Ectodermal cell (in vitro differentiated cells): ENCODE measurements around the gene RNF25. TPM values are rescaled to one million over a fixed set of nuclear protein-coding genes. Genes with fewer than 3 reads are reported as not detected.

Experiments
- H3K27ac ChIP-seq: 2 replicates; pipeline ENCODE4 v1.7.0; 2013; ENCODE audit warnings: mild to moderate bottlenecking, low read depth, low read length; ENCODE audit not compliant: insufficient read depth, poor library complexity, severe bottlenecking
- H3K27me3 ChIP-seq: 2 replicates; pipeline ENCODE4 v1.7.0; 2013; ENCODE audit warnings: mild to moderate bottlenecking, low read length; ENCODE audit not compliant: insufficient read depth, control insufficient read depth, poor library complexity, severe bottlenecking
- H3K36me3 ChIP-seq: one replicate; pipeline ENCODE4 v1.7.0; 2013; ENCODE audit warnings: low read length; ENCODE audit not compliant: control insufficient read depth, insufficient read depth
- H3K4me1 ChIP-seq: one replicate; pipeline ENCODE4 v1.7.0; 2013; ENCODE audit warnings: low read length; ENCODE audit not compliant: control insufficient read depth, insufficient read depth
- H3K4me3 ChIP-seq: 2 replicates; pipeline ENCODE4 v1.7.0; 2013; ENCODE audit warnings: low read depth, low read length, control low read depth; ENCODE audit not compliant: insufficient read depth
- H3K9me3 ChIP-seq: 2 replicates; pipeline ENCODE4 v1.7.0; 2013; ENCODE audit warnings: mild to moderate bottlenecking, low read length, moderate library complexity; ENCODE audit not compliant: control insufficient read depth
- WGBS, 2 experiments: methylation state at CpG; one replicate each; pipeline ENCODE4 v1.1.7; 2013; ENCODE audit warnings: missing lambda C conversion rate in 2 of 2; 5-methylcytosine and 5-hydroxymethylcytosine counted together
- polyA plus RNA-seq, 4 experiments: library from polyadenylated mRNA; stranded (reverse); fragments of 50-300 nt; gene quantifications; one replicate each; pipeline ENCODE4 v1.2.3, GENCODE V29; 2013

The RNF25 gene
- polyA plus RNA-seq (2013, experiment 1 of 4): 25.3 TPM
- 27.1 TPM for polyA plus RNA-seq (2013, experiment 2 of 4)
- polyA plus RNA-seq (2013, experiment 3 of 4): 35.0 TPM
- polyA plus RNA-seq (2013, experiment 4 of 4): 30.5 TPM

GRCh38 chr2:218671654-218672566 lies at the start of gene RNF25, which contains the start of gene STK36:
Gene RNF25 (minus strand): TSS chr2:218672002. CDS start chr2:218671970, 32 bp downstream.
Gene STK36 (plus strand): TSS chr2:218672086. CDS start chr2:218672830, 744 bp downstream.
- 0 to 1% methylated on average over 49 of the region's 49 CpGs for WGBS, 2 experiments
- Histone ChIP-seq H3K36me3 (peaks cover 4% of the 10 kb centered on the region), H3K4me3 (peak within 1 kb of the TSS; percentile 90), H3K27ac (peak within 1 kb of the TSS; percentile 63), H3K4me1 (peaks cover 3% of the 10 kb centered on the region), H3K9me3 (no peaks in the 10 kb centered on the region), H3K27me3 (no peaks in the 10 kb centered on the region)

- peaks cover 7% of the 10 kb centered on the region for H3K36me3 ChIP-seq
- no peak overlapping the region for H3K27ac ChIP-seq
- H3K4me3 ChIP-seq: no peak overlapping the region
- H3K9me3 ChIP-seq: peaks cover 3% of the 10 kb centered on the region
- no peaks in the 10 kb centered on the region for H3K4me1 ChIP-seq
- no peaks in the 10 kb centered on the region for H3K27me3 ChIP-seq
Observed at GRCh38 chr2:218721488-218721887, 49.7 kb upstream of the RNF25 start.

GRCh38 chr2:218720048-218721041 lies 48.5 kb upstream of the RNF25 start:
- Histone ChIP-seq H3K27ac (no peak overlapping the region), H3K9me3 (no peaks in the 10 kb centered on the region), H3K36me3 (peaks cover 7% of the 10 kb centered on the region), H3K27me3 (no peaks in the 10 kb centered on the region), H3K4me1 (no peaks in the 10 kb centered on the region), H3K4me3 (no peak overlapping the region)
- WGBS, 2 experiments: 91 to 93% methylated on average over 19 of the region's 19 CpGs

- 88 to 92% methylated on average over 3 of the region's 3 CpGs for WGBS, 2 experiments
- H3K27me3 ChIP-seq: no peaks in the 10 kb centered on the region
Observed at GRCh38 chr2:218719457-218719856, 47.7 kb upstream of the RNF25 start.

GRCh38 chr2:218718058-218718457 lies 46.3 kb upstream of the RNF25 start:
- Histone ChIP-seq H3K27ac (no peak overlapping the region), H3K9me3 (no peaks in the 10 kb centered on the region), H3K4me3 (no peak overlapping the region), H3K36me3 (peaks cover 10% of the 10 kb centered on the region), H3K4me1 (no peaks in the 10 kb centered on the region), H3K27me3 (no peaks in the 10 kb centered on the region)
- 94 to 98% methylated on average over 7 of the region's 7 CpGs for WGBS, 2 experiments

More at GRCh38 chr2:218719457-218719856, 47.7 kb upstream of the RNF25 start:
- Histone ChIP-seq H3K4me1 (no peaks in the 10 kb centered on the region), H3K4me3 (no peak overlapping the region), H3K27ac (no peak overlapping the region), H3K9me3 (no peaks in the 10 kb centered on the region), H3K36me3 (peaks cover 10% of the 10 kb centered on the region)

- H3K9me3 ChIP-seq: no peaks in the 10 kb centered on the region
- no peaks in the 10 kb centered on the region for H3K27me3 ChIP-seq
- no peaks in the 10 kb centered on the region for H3K4me1 ChIP-seq
- H3K4me3 ChIP-seq: no peak overlapping the region
- H3K36me3 ChIP-seq: peaks cover 10% of the 10 kb centered on the region
- H3K27ac ChIP-seq: no peak overlapping the region
- 85 to 92% methylated on average over 2 to 3 of the region's 3 CpGs for WGBS, 2 experiments
Observed at GRCh38 chr2:218717262-218717661, 45.5 kb upstream of the RNF25 start.

GRCh38 chr2:218716070-218716469 lies 44.3 kb upstream of the RNF25 start:
- 94 to 96% methylated on average over 4 of the region's 4 CpGs for WGBS, 2 experiments
- H3K4me3 ChIP-seq: no peak overlapping the region
- no peak overlapping the region for H3K27ac ChIP-seq
- H3K36me3 ChIP-seq: peaks cover 10% of the 10 kb centered on the region
- H3K4me1 ChIP-seq: no peaks in the 10 kb centered on the region
- no peaks in the 10 kb centered on the region for H3K9me3 ChIP-seq
- no peaks in the 10 kb centered on the region for H3K27me3 ChIP-seq

GRCh38 chr2:218713922-218714321 lies 42.1 kb upstream of the RNF25 start:
- H3K4me1 ChIP-seq: peaks cover 4% of the 10 kb centered on the region
- 91 to 96% methylated on average over 2 of the region's 2 CpGs for WGBS, 2 experiments
- no peak overlapping the region for H3K27ac ChIP-seq
- peaks cover 10% of the 10 kb centered on the region for H3K36me3 ChIP-seq
- H3K9me3 ChIP-seq: no peaks in the 10 kb centered on the region
- no peak overlapping the region for H3K4me3 ChIP-seq
- no peaks in the 10 kb centered on the region for H3K27me3 ChIP-seq

GRCh38 chr2:218711550-218711929 lies 39.7 kb upstream of the RNF25 start:
- H3K36me3 ChIP-seq: peaks cover 3% of the 10 kb centered on the region
- peaks cover 4% of the 10 kb centered on the region for H3K4me1 ChIP-seq
- H3K9me3 ChIP-seq: no peaks in the 10 kb centered on the region
- no peaks in the 10 kb centered on the region for H3K27me3 ChIP-seq
- H3K27ac ChIP-seq: no peak overlapping the region
- peak overlapping the region; percentile 70 for H3K4me3 ChIP-seq
- WGBS, 2 experiments: 22 to 32% methylated on average over 5 of the region's 5 CpGs
